Ascending aorta (tissue), 2 donors: Measurements from ENCODE around the gene PHF19. TPM values are rescaled to one million over a fixed set of nuclear protein-coding genes. Genes with fewer than 3 reads are reported as not detected.

ENCODE experiments used
- DNase-seq, 2 donors: peaks; one replicate each; pipeline ENCODE4 v3.0.0-alpha.2; 2019; ENCODE audit warnings: low spot score in 2 of 2
- H3K27ac ChIP-seq, 2 donors: fragments of 200-600 bp; sonication (generic); one replicate each; pipeline ENCODE4 v1.5.1; 2016 to 2017; ENCODE audit warnings: mild to moderate bottlenecking in 1 of 2
- H3K27me3 ChIP-seq: fragments of 200-600 bp; sonication (generic); one replicate; pipeline ENCODE4 v1.5.1; 2017
- H3K36me3 ChIP-seq, 2 donors: fragments of 200-600 bp; sonication (generic); one replicate each; pipeline ENCODE4 v1.5.1; 2016
- H3K4me1 ChIP-seq, 2 donors: fragments of 200-600 bp; sonication (generic); one replicate each; pipeline ENCODE4 v1.5.1; 2016 to 2017; ENCODE audit warnings: mild to moderate bottlenecking in 1 of 2
- H3K4me3 ChIP-seq, 2 donors: fragments of 200-600 bp; sonication (generic); one replicate each; pipeline ENCODE4 v1.5.1; 2016 to 2017; ENCODE audit warnings: mild to moderate bottlenecking in 1 of 2
- H3K9me3 ChIP-seq, 2 donors: fragments of 200-600 bp; sonication (generic); one replicate each; pipeline ENCODE4 v1.5.1; 2016
- CTCF ChIP-seq, 3 experiments: fragments of 200-600 bp in 2 of 3; fragments of 450-650 bp in 1 of 3; sonication (generic) in 2 of 3; IDR thresholded peaks; one replicate each; pipeline ENCODE4 v1.5.1; 2016 to 2019; ENCODE audit warnings: antibody characterized with exemption in 3 of 3, mild to moderate bottlenecking in 1 of 3, moderate library complexity in 1 of 3
- intact Hi-C: fragments of 100-400 bp; cut with DNase I; formaldehyde crosslinking; loops from one replicate; pipeline ENCODE4 v1.15.1; 2023
- total RNA-seq: library from RNA; depleted of rRNA; stranded (reverse); fragments of >200 nt; gene quantifications from one replicate; pipeline ENCODE4 v1.1.0, GENCODE V29; 2016

Gene PHF19
- total RNA-seq, 1 donor from 2014 or later = 33.0 TPM

DNA sequence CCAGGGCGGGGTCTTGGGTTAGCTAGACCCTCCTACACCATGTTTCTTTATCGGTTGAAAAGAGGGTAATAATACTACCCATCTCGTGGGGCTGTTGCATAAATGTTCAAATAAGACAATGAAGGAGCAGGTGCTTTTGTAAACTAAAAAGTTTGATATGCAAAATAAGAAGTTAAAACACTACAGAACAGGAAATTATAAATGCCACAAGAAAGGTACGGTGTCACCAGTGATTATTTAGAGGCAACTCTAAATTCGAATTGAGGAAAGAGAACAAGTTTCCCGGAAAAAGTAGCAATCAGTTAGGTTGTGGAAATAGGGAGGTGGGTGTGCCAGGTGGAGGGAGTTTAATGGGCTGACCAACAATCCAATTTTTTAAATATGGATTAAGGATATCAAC lies 2.5 kb upstream of the PHF19 start:
- Histone ChIP-seq H3K4me1 (peaks cover 4 to 11% of the 10 kb centered on the region in 2 donors), H3K36me3 (peaks cover 2% of the 10 kb centered on the region in 2 donors), H3K4me3 (no peak overlapping the region), H3K9me3 (no peaks in the 10 kb centered on the region), H3K27me3 (no peaks in the 10 kb centered on the region), H3K27ac (no peak overlapping the region)
- intact Hi-C loops = loop anchor here (5.0 kb wide), 1 partner anchor 38 kb away; no protein-coding TSS in a partner anchor
- no peak for DNase-seq
- no peak for TF ChIP-seq CTCF (IDR thresholded peaks at IDR 0.05)

DNA sequence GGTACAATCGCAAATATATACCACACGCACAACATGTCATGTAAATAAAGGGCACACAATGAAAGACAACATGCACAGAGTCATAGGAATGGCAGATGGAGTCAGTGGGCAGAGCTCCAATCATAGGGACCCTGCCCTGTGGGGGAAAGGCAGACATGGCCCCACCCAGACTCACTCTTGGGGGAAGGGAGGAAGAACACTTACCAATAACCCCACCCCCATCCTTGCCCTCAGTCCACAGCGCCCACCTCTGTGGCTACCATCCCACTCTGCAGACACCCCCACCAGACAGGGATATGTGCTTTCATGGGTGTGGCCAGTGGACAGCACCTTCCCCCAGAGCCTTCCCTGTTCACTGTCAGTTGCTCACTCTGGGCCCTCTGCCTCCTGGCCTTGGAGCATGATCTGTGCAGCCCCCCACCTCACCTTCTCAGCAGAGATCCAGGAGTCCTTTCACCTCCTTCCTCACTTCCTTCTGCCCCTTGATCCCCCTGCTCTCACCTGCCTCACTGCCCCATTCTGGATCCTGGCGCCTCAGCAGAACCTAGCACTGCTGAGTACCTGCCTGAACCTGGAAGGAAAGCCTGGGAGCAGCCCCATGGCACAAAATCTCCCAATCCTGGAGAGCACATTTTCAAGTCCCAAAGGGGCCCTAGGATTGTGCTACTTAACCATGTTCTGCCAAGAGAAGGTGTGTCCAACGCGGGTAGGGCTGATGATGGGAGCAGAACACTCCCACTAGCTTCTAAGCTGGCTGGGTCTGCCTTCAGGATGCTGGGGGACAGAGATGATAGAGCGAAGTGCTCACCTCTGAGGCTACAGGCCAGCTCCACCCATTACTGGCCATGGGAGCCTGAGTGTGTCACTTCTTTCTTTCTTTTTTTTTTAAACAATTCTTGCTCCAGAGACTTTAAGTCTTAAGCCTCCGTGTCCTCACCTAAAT lies 1.5 kb upstream of the PHF19 start:
- intact Hi-C loops = loop anchor here (5.0 kb wide), 1 partner anchor 39 kb away; no protein-coding TSS in a partner anchor
- DNase-seq = no peak
- H3K4me1 ChIP-seq = peaks cover 4 to 11% of the 10 kb centered on the region in 2 donors
- no peaks in the 10 kb centered on the region for H3K9me3 ChIP-seq
- no peak for TF ChIP-seq CTCF (IDR thresholded peaks at IDR 0.05)
- H3K4me3 ChIP-seq = peak overlapping the region in 1 of 2 donors; percentile 91
- H3K36me3 ChIP-seq = peaks cover 10 to 12% of the 10 kb centered on the region in 2 donors
- peak overlapping the region; percentile 96 to 99 for H3K27ac ChIP-seq
- H3K27me3 ChIP-seq = no peaks in the 10 kb centered on the region

DNA sequence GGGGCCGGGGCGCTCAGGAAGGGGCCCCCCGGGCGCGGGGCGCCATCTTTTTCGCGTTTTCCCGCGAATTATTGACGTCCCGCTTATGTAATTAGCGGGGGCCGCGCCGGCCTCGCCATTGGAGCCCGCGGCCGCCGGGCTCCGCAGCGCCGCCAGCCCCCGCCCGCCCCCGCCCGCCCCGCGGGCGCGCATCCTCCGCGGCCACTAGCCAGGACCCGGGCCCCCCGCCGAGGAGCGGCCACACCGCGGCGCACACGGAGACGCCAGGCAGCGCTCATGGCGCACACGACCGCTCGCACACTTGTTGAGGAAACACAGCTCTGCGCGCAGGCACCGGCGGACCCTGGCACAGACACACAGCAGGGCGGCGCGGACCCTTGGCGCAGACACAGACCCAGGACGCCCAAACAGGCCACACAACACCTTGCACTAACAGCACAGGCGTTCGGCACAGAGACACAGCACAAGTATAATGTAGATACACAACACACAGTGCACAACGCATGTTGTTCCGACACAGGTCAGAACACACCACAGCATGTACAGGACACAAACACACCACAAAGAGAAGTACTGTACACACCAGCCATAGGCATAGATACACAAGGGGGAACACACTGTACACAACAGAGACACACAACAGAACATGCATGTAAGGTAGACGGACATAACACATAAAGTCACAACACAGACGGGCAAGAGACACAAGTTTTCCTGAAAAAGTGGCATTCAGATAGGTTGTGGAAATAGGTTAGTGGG lies 467 bp upstream of the PHF19 start:
- peak in 2 of 3 experiments; percentile 11 to 20 for TF ChIP-seq CTCF (IDR thresholded peaks at IDR 0.05)
- H3K27me3 ChIP-seq = no peaks in the 10 kb centered on the region
- H3K27ac ChIP-seq = peak overlapping the region; percentile 96 to 99
- H3K4me3 ChIP-seq = peak overlapping the region; percentile 80 to 91
- H3K4me1 ChIP-seq = peaks cover 4 to 11% of the 10 kb centered on the region in 2 donors
- intact Hi-C loops = loop anchor here (1.0 to 5.0 kb wide), 2 partner anchors 40 to 59 kb away; no protein-coding TSS in a partner anchor
- H3K9me3 ChIP-seq = no peaks in the 10 kb centered on the region
- peaks cover 12 to 22% of the 10 kb centered on the region in 2 donors for H3K36me3 ChIP-seq
- peak in 1 of 2 donors; percentile 79 for DNase-seq

DNA sequence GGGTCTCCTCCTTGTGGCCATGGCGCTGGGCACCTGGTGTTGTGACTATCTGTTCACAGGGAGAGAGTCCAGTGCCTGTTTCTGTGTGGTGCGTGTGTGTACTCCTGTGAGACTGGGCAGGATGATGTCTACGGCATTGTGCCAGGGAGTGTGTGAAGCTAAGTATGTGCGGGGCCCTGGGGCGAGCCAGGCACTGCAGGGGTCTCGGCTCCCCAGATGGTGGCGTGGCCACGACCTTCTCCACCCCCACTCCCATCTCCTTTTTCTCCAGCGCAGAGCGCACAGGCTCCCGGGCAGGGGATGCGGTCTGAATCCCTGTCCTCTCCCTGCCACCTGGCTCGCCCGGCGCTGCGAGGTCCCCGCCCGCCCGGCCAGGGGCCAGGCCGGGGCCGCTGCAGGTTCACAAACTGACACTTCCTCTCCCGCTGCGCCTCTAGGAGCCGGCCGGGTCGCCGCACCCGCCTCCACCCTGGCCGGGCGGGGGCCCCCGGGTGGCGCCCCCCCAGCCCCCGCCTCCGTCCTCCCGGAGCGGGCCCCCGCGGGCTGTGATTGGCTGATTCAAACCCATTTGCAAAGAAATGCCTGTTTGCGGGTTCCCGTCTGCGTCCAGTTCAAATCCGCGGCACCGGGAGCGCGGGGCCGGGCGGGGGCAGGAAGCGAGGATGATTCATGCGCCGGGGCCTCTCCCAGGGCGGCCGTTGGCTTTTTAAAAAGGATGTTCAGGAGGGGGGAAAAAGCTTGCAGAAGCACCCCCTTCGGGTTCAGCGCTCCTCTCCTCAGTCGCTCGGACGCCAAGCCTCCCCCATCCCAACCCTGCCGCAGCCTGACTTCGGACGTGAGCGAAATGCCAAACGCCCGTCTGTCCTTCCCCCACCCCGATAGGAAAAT lies 790 bp downstream of the PHF19 start:
- intact Hi-C loops = loop anchor here (1.0 to 5.0 kb wide), 2 partner anchors 18 to 41 kb away; no protein-coding TSS in a partner anchor
- H3K36me3 ChIP-seq = peaks cover 17 to 22% of the 10 kb centered on the region in 2 donors
- H3K9me3 ChIP-seq = no peaks in the 10 kb centered on the region
- TF ChIP-seq CTCF (IDR thresholded peaks at IDR 0.05) = no peak
- H3K27me3 ChIP-seq = no peaks in the 10 kb centered on the region
- H3K27ac ChIP-seq = peak overlapping the region; percentile 96 to 99
- peaks cover 4 to 11% of the 10 kb centered on the region in 2 donors for H3K4me1 ChIP-seq
- peak overlapping the region; percentile 80 to 91 for H3K4me3 ChIP-seq
- DNase-seq = peak; percentile 73 to 96

DNA sequence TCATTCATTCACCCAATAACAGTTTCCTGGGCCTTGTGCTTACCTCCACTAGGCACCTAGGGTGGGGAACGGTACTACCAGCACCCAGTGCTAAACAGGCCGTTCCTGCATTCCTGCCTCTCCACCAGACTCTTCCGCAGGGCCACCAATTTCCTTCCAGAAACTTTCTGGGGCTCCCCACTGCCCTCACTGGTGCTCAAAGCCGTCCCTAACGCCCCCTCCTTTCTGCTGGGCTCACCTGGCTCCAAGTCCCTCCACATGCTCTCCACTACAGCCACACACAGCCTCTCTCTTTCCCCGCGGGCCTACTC lies 1.4 kb downstream of the PHF19 start:
- intact Hi-C loops = loop anchor here (5.0 kb wide), 1 partner anchor 42 kb away; no protein-coding TSS in a partner anchor
- peaks cover 17 to 22% of the 10 kb centered on the region in 2 donors for H3K36me3 ChIP-seq
- H3K9me3 ChIP-seq = no peaks in the 10 kb centered on the region
- H3K4me3 ChIP-seq = peak overlapping the region; percentile 80 to 91
- peak overlapping the region; percentile 96 to 99 for H3K27ac ChIP-seq
- TF ChIP-seq CTCF (IDR thresholded peaks at IDR 0.05) = no peak
- peaks cover 4 to 11% of the 10 kb centered on the region in 2 donors for H3K4me1 ChIP-seq
- no peak for DNase-seq
- H3K27me3 ChIP-seq = no peaks in the 10 kb centered on the region
